HCT116 (cell line): ENCODE measurements around the gene TEX48.

Experiments used
- EZH2phosphoT487 ChIP-seq: fragments of 200-600 bp; IDR thresholded peaks from 2 replicates; pipeline ENCODE4 v1.6.1; 2018; ENCODE audit warnings: antibody characterized with exemption, borderline replicate concordance
- POLR2A ChIP-seq: IDR thresholded peaks from 2 replicates; pipeline ENCODE4 v1.7.0; 2011; ENCODE audit warnings: borderline replicate concordance; ENCODE audit not compliant: insufficient read depth, insufficient read length; ENCODE audit errors: extremely low read depth
- POLR2AphosphoS5 ChIP-seq: IDR thresholded peaks from 2 replicates; pipeline ENCODE4 v1.6.1; 2011; ENCODE audit warnings: mild to moderate bottlenecking, low read depth, low read length, moderate library complexity
- TF ChIP-seq, protein P1 (sequence below), 3 experiments: fragments of 200-600 bp in 1 of 3; sonication (generic) in 1 of 3; IDR thresholded peaks in 2 of 3; conservative IDR thresholded peaks in 1 of 3; 2 replicates each; pipeline ENCODE4 v1.5.1; 2012 to 2017; ENCODE audit warnings: low read depth in 2 of 3, low read length in 2 of 3, antibody characterized with exemption in 1 of 3, borderline replicate concordance in 1 of 3, control low read depth in 1 of 3, mild to moderate bottlenecking in 1 of 3, mixed read lengths in 1 of 3, mixed run types in 1 of 3, moderate library complexity in 1 of 3; ENCODE audit not compliant: insufficient read depth in 1 of 3
- TF ChIP-seq, protein P2 (sequence below): IDR thresholded peaks from 2 replicates; pipeline ENCODE4 v1.6.1; 2012
- TF ChIP-seq, protein P3 (sequence below): IDR thresholded peaks from 2 replicates; pipeline ENCODE4 v1.6.1; 2011; ENCODE audit warnings: mild to moderate bottlenecking, low read length, moderate library complexity; ENCODE audit not compliant: insufficient replicate concordance; ENCODE audit errors: extremely low read depth

DNA sequence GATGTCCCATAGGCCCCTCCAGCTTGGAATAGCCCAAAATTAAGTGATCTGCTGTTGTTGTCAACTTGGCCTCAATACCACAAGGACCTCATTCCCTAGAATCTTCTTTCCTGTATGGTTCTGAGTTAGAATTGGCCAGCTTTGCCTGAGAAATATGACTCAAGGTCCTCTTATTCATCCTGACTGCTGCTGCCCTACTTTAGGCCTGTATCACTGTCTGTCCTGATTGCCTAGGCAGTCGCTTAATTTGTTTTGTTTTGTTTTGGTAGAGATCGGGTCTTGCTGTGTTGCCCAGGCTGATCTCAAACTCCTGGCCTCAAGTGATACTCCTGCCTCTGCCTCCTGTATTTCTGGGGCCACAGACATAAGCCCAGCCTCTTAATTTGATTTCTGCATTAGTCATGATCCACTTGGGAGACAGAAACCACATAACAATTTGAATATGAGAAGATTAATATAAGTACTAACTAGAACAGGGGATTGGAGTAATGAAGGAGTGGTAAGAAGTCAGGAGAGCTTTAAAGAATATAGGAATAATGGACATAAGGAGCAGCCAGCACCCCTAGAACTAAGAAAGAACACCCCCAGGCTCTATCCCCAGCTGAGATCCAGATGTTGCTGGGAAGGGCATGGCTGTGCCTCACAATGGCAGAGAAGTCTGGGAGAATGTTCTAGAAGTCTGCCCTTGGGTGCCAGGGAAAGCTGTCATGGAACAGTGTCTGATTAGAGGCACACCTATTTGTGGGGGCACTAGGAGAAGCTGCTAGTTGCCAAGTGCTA, 29.0 kb downstream of the TEX48 start:
- TF ChIP-seq, protein P1, sequence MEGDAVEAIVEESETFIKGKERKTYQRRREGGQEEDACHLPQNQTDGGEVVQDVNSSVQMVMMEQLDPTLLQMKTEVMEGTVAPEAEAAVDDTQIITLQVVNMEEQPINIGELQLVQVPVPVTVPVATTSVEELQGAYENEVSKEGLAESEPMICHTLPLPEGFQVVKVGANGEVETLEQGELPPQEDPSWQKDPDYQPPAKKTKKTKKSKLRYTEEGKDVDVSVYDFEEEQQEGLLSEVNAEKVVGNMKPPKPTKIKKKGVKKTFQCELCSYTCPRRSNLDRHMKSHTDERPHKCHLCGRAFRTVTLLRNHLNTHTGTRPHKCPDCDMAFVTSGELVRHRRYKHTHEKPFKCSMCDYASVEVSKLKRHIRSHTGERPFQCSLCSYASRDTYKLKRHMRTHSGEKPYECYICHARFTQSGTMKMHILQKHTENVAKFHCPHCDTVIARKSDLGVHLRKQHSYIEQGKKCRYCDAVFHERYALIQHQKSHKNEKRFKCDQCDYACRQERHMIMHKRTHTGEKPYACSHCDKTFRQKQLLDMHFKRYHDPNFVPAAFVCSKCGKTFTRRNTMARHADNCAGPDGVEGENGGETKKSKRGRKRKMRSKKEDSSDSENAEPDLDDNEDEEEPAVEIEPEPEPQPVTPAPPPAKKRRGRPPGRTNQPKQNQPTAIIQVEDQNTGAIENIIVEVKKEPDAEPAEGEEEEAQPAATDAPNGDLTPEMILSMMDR (IDR thresholded peaks at IDR 0.05 in 2 of 3, conservative IDR thresholded peaks at IDR 0.05 in 1 of 3; ENCODE audit: borderline replicate concordance in 1 of 3, insufficient read depth in 1 of 3, low read depth in 2 of 3, low read length in 2 of 3), result no peak
- TF ChIP-seq, protein P2, sequence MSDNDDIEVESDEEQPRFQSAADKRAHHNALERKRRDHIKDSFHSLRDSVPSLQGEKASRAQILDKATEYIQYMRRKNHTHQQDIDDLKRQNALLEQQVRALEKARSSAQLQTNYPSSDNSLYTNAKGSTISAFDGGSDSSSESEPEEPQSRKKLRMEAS, result 0 out of 2 replicates have a peak, but pooled peaks have one; percentile 10
- TF ChIP-seq POLR2AphosphoS5 (no peak), POLR2A (no peak), EZH2phosphoT487 (no peak)
- TF ChIP-seq, protein P3, sequence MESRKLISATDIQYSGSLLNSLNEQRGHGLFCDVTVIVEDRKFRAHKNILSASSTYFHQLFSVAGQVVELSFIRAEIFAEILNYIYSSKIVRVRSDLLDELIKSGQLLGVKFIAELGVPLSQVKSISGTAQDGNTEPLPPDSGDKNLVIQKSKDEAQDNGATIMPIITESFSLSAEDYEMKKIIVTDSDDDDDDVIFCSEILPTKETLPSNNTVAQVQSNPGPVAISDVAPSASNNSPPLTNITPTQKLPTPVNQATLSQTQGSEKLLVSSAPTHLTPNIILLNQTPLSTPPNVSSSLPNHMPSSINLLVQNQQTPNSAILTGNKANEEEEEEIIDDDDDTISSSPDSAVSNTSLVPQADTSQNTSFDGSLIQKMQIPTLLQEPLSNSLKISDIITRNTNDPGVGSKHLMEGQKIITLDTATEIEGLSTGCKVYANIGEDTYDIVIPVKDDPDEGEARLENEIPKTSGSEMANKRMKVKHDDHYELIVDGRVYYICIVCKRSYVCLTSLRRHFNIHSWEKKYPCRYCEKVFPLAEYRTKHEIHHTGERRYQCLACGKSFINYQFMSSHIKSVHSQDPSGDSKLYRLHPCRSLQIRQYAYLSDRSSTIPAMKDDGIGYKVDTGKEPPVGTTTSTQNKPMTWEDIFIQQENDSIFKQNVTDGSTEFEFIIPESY, result no peak
